Measurements from ENCODE around the gene WNT5B.

WNT5B gene

GRCh38 chr12:1630827-1631591 lies 2.0 kb downstream of the WNT5B start:
- DNase-seq, result no peak

- no peak for DNase-seq
These were observed 3.7 kb downstream of the WNT5B start for GRCh38 chr12:1632702-1633101.

- DNase-seq, result no peak
These were observed 4.4 kb downstream of the WNT5B start for GRCh38 chr12:1633459-1633858.

GRCh38 chr12:1634149-1634548 lies 5.1 kb downstream of the WNT5B start:
- DNase-seq, result no peak

- peak; percentile 26 for DNase-seq
These were observed 5.7 kb downstream of the WNT5B start for GRCh38 chr12:1634590-1635191.

- no peak for DNase-seq
These were observed 6.5 kb downstream of the WNT5B start for GRCh38 chr12:1635301-1636095.

GRCh38 chr12:1638203-1638602 lies 9.2 kb downstream of the WNT5B start:
- no peak for DNase-seq

- no peak for DNase-seq
These were observed 10.5 kb downstream of the WNT5B start for GRCh38 chr12:1639538-1639937.

- DNase-seq, result no peak
These were observed 11.6 kb downstream of the WNT5B start for GRCh38 chr12:1640328-1641234.

GRCh38 chr12:1642513-1642912 lies 13.5 kb downstream of the WNT5B start:
- no peak for DNase-seq

- DNase-seq, result no peak
These were observed 14.0 kb downstream of the WNT5B start for GRCh38 chr12:1643043-1643442.

GRCh38 chr12:1643905-1644533 lies 15.0 kb downstream of the WNT5B start:
- no peak for DNase-seq

- DNase-seq, result peak; percentile 50
These were observed 15.8 kb downstream of the WNT5B start for GRCh38 chr12:1644534-1645438.

- DNase-seq, result no peak
These were observed 16.8 kb downstream of the WNT5B start for GRCh38 chr12:1645819-1646218.

GRCh38 chr12:1646569-1647284 lies 17.7 kb downstream of the WNT5B start:
- no peak for DNase-seq

- DNase-seq, result no peak
These were observed 18.2 kb downstream of the WNT5B start for GRCh38 chr12:1647285-1647669.

GRCh38 chr12:1650260-1650977 lies 21.4 kb downstream of the WNT5B start:
- no peak for DNase-seq

- no peak for DNase-seq
These were observed 21.9 kb downstream of the WNT5B start for GRCh38 chr12:1650978-1651361.

GRCh38 chr12:1651946-1652345 lies 22.9 kb downstream of the WNT5B start:
- DNase-seq, result no peak

- no peak for DNase-seq
These were observed 26.3 kb downstream of the WNT5B start for GRCh38 chr12:1655225-1655788.
